ENCODE results near the gene SHTN1.

- TF ChIP-seq TEAD4 (IDR thresholded peaks at IDR 0.05): no peak
- no peak for TF ChIP-seq MAX (IDR thresholded peaks at IDR 0.05)
Observed at GRCh38 chr10:116836902-116837523, 168.0 kb downstream of the SHTN1 start.
